Mucosa of stomach (tissue), 1 donor: Measurements from ENCODE around the gene DFFA.
A peak's percentile ranks its signal among the peaks of the same experiment; 100 is the strongest.
"Not testable (repeated sequence)": the region's sequence is repeated elsewhere in the genome, so short reads cannot be mapped to it uniquely, and the experiment has no call there.

Experiments used
- H3K27me3 ChIP-seq: one replicate; pipeline ENCODE4 v1.7.0; 2013; ENCODE audit warnings: mild to moderate bottlenecking, low read length; ENCODE audit not compliant: control insufficient read depth, insufficient read depth
- H3K36me3 ChIP-seq: one replicate; pipeline ENCODE4 v1.7.0; 2013; ENCODE audit warnings: low read length; ENCODE audit not compliant: control insufficient read depth, insufficient read depth
- H3K4me1 ChIP-seq: one replicate; pipeline ENCODE4 v1.7.0; 2013; ENCODE audit warnings: mild to moderate bottlenecking, low read length; ENCODE audit not compliant: control insufficient read depth, insufficient read depth
- H3K4me3 ChIP-seq: one replicate; pipeline ENCODE4 v1.7.0; 2013; ENCODE audit warnings: low read length
- H3K9ac ChIP-seq: one replicate; pipeline ENCODE4 v1.7.0; 2013; ENCODE audit warnings: mild to moderate bottlenecking, low read length, moderate library complexity
- H3K9me3 ChIP-seq: one replicate; pipeline ENCODE4 v1.7.0; 2013; ENCODE audit warnings: mild to moderate bottlenecking, low read length, moderate library complexity; ENCODE audit not compliant: control insufficient read depth
- donor health status: Pancreatic carcinoma.

The DFFA gene

DNA sequence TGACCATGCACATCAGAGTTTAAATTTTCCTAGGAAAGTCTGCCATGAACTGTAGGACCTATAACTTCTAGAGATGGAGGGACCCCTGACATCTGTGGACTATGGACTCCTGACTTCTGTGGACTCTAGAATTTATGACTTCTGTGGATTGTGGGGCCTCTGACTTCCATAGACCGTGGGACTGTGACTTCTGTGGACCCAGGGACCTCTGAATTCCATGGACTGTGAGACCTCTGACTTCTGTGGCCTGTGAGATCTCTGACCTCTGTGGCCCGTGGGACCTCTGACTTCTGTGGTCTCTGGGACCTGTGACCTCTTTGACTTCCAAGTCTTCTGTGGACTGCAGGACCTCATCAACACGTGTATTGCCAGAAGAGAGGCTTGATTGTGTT lies 39.2 kb upstream of the DFFA start:
- H3K4me1 ChIP-seq, result peaks cover 18% of the 10 kb centered on the region

DNA sequence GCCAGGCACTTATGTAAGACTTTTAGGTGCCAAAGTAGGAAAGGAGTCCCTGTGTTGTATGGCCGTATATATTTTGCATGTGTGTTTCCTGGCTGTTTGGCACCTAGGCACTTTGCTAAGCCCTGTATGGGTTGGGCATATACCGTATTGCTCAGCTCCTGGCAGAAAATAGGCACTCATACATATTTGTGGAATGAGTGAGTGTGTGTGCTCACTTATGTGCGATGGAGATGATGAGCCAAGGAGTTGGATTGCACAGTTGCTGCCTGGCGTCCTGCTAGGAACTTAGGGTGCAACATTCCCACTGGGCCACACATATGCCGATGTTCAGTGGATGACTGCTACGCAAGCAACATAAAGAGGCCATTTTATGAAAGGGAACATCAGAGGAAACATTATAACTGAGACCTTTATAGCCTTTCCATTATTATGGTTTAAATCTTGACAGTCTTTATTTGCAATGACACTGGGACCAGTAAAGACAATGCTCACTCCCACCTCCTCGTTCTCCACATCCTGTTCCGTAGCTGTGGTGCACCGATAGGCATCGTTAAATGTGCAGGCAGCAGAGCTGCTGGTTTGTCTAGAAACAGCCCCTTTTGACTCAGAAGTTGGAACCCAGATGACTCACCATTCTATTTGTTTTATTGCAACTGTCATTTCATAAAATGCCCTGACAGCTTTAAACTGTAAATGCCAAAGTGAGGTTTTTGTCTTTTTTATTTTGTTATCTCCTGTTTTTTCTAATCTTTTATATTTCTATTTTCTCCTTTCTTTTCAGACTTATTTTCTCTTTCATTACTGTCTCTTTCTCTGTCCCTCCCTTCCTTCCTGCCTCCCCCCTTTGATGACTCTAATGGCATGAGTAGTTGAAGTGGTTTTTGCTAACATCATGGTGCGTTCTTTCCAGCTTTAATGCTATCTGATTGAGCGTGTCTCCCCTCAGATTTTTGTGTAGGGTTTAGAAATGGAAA lies 38.5 kb upstream of the DFFA start:
- no peak overlapping the region for H3K9ac ChIP-seq
- peaks cover 16% of the 10 kb centered on the region for H3K4me1 ChIP-seq
- no peaks in the 10 kb centered on the region for H3K27me3 ChIP-seq
- no peaks in the 10 kb centered on the region for H3K9me3 ChIP-seq
- no peaks in the 10 kb centered on the region for H3K36me3 ChIP-seq
- H3K4me3 ChIP-seq, result no peak overlapping the region

More for the DNA sequence above, 39.2 kb upstream of the DFFA start:
- H3K9me3 ChIP-seq, result no peaks in the 10 kb centered on the region
- H3K9ac ChIP-seq, result no peak overlapping the region
- H3K36me3 ChIP-seq, result no peaks in the 10 kb centered on the region
- no peaks in the 10 kb centered on the region for H3K27me3 ChIP-seq
- H3K4me3 ChIP-seq, result no peak overlapping the region

DNA sequence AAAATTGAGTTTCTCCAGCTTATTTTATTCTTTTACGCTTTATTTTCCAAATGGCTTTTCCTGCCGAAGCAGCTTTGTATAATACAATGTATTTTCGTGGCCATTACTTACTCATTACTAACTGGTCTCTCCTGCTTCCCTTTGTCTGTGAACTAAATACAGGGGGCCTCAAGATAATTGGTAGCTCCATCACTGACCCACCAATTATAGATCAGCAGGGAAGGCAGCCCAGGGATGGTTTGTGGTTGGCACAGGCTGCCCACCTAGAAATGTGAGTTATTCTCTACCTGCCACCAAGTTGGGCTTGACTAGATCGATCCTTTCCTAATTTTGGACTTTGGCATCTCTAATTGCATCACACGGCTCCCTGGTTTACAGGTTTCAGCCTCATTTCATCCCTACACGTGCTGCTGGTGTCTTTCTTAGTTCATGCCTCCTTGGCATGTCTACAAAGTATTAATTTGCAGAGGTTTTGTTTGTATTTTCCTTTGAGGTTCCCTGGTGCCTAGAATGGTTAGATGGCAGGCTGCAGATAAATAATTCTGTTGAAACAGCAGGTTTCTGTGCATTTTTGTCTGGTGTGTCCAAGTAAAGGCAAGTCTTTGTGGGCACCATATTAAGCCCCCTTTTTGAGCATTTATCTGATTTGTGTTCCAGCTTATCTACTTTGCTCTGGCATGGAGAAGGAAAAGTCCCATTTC lies 37.6 kb upstream of the DFFA start:
- H3K9me3 ChIP-seq, result no peaks in the 10 kb centered on the region
- H3K27me3 ChIP-seq, result no peaks in the 10 kb centered on the region
- H3K36me3 ChIP-seq, result no peaks in the 10 kb centered on the region
- no peak overlapping the region for H3K4me3 ChIP-seq
- peak overlapping the region; percentile 8 for H3K9ac ChIP-seq
- peaks cover 16% of the 10 kb centered on the region for H3K4me1 ChIP-seq

DNA sequence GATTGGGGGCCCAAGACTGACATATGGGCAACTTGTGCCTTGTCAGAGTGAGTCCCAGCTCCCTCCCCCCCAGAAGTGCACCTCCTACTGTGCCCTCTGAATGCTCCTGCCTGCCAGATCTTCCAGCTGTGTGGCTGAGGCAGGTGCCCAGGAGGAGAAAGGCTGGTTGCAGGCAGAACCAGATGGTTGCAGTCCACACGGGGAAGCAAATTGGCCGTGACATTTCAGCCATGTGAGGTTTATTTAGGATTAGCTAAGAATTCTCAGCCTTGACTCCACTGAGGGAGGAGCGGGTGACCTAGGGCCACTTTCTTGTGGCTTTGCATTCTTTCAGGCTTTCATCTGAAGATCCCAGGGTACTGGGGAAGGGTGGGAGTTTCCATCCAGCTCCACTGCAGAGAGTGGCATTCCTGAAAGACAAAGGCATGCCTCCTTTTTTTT lies 36.2 kb upstream of the DFFA start:
- no peaks in the 10 kb centered on the region for H3K36me3 ChIP-seq
- H3K4me1 ChIP-seq, result peaks cover 12% of the 10 kb centered on the region
- H3K4me3 ChIP-seq, result no peak overlapping the region
- no peaks in the 10 kb centered on the region for H3K9me3 ChIP-seq
- no peak overlapping the region for H3K9ac ChIP-seq
- no peaks in the 10 kb centered on the region for H3K27me3 ChIP-seq

DNA sequence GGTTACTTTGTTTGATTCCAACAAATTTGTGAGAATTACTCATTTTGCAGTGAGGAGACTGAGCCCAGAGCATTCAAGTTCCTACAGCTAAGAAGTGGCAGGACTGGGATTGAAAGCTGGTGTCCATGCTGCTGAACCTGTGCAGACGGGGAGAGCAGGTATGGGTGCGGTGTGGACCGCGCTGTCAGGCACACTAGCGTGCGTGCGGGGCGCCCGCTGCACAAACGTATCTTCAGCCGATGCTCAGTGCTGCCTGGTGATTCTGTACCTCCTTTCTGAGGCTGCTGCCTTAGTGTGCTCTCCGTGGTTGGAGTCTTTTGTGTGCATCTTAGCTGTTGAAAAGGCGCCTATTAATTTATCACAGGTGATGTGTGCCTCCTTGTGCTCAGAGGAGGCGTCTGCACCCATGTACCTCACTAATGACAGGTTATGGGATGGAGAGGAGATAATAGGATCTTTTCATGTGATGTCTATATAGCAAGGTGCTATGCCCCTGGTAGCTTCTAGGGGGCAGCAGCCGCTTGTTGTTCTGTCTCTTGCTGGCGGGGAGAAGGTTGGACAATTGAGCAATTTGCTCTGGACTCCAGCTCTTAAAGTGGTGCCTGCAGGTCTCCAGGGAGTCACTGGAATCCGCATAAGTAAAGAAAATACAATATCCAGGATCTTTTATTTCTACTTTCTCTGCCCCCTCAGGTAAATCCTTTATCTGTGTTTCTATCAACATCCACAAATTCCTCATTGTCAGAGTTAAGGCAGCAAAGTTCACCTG lies 35.0 kb upstream of the DFFA start:
- H3K9ac ChIP-seq, result no peak overlapping the region
- no peaks in the 10 kb centered on the region for H3K9me3 ChIP-seq
- H3K27me3 ChIP-seq, result no peaks in the 10 kb centered on the region
- peaks cover 12% of the 10 kb centered on the region for H3K4me1 ChIP-seq
- no peak overlapping the region for H3K4me3 ChIP-seq
- no peaks in the 10 kb centered on the region for H3K36me3 ChIP-seq

DNA sequence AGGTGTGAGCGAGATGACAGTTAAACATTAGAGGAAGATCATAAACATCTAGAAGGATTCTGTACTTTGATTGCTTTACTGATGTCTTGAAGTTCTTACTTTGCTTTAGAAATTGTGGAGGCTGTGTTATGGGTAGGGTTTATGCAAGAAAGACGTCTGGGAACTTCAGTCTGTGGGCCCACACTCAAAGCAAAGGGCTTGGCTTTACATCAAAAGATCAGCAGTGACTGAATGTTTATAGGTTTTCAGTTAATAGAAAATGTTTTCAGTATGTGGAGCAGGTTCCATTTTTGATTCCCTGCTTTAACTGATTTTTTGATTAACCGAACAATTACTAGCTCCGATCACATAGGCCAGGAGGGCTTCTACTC lies 34.3 kb upstream of the DFFA start:
- H3K36me3 ChIP-seq, result no peaks in the 10 kb centered on the region
- H3K9me3 ChIP-seq, result no peaks in the 10 kb centered on the region
- peaks cover 12% of the 10 kb centered on the region for H3K4me1 ChIP-seq
- no peaks in the 10 kb centered on the region for H3K27me3 ChIP-seq
- H3K4me3 ChIP-seq, result no peak overlapping the region
- H3K9ac ChIP-seq, result no peak overlapping the region

DNA sequence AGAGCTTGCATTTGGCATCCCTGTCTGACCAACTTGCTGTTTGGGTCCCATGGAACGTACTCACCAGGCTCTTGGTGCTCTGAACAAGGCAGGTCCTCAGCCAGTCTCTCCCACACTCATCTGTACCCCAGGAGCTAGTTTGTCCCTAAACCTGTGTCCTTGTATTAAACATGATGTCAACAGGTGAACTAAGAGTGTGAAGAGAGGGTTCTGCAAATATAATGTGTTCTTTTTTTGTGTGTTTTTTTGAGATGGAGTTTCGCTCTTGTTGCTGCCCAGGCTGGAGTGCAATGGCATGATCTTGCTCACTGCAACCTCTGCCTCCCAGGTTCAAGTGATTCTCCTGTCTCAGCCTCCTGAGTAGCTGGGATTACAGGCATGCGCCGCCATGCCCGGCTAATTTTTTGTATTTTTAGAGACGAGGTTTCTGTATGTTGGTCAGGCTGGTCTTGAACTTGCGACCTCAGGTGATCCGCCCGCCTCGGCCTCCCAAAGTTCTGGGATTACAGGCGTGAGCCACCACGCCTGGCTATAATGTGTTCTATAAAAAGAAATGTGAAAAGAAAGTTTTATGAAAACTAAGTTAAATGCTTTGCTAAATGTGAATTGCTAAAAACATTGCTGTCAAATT lies 33.8 kb upstream of the DFFA start:
- not testable (repeated sequence) for H3K36me3 ChIP-seq, H3K9ac ChIP-seq, H3K27me3 ChIP-seq, H3K4me3 ChIP-seq, H3K4me1 ChIP-seq, H3K9me3 ChIP-seq

DNA sequence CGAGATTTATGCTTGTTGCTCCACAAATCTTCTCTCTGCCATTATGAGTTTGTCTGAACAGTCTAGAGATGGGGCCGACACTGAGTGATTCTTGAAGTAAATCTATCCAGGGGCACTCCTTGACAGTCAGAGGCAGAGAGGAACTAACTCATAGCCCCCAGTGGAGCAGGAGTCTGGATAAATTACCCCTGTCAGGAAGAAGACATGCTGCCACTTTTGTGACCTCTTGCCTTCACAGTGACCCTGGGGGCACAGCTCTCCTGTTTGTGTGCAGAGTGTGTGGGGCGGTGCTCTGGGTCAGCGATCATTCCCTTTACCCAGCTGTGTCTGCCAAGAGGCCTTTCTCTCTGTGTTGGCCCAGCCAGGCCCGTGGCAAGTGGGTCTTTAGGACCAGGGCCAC lies 31.9 kb upstream of the DFFA start:
- Histone ChIP-seq H3K9ac (no peak overlapping the region), H3K27me3 (no peaks in the 10 kb centered on the region), H3K4me3 (no peak overlapping the region), H3K4me1 (no peaks in the 10 kb centered on the region), H3K36me3 (no peaks in the 10 kb centered on the region), H3K9me3 (no peaks in the 10 kb centered on the region)

DNA sequence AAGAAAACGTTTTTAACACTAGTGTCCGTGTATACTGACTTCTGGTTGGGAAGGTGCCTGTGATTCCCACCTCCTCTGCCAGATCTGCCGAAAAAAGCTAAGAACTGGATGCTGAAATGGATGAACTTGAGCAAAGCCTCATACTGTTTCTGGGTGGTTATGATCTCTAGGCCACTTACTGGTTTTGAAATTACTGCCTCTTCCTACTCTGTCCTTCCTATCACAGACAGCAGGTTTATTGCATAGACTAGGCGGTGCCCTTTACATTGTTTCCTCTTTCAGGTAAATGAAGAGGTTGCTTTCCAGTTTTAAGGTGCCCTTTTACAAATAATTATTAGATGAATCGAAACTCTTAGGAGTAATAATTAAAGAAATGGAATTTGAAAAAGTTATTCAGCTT lies 29.9 kb upstream of the DFFA start:
- no peaks in the 10 kb centered on the region for H3K4me1 ChIP-seq
- no peak overlapping the region for H3K4me3 ChIP-seq
- no peak overlapping the region for H3K9ac ChIP-seq
- no peaks in the 10 kb centered on the region for H3K36me3 ChIP-seq
- H3K9me3 ChIP-seq, result no peaks in the 10 kb centered on the region
- H3K27me3 ChIP-seq, result no peaks in the 10 kb centered on the region

DNA sequence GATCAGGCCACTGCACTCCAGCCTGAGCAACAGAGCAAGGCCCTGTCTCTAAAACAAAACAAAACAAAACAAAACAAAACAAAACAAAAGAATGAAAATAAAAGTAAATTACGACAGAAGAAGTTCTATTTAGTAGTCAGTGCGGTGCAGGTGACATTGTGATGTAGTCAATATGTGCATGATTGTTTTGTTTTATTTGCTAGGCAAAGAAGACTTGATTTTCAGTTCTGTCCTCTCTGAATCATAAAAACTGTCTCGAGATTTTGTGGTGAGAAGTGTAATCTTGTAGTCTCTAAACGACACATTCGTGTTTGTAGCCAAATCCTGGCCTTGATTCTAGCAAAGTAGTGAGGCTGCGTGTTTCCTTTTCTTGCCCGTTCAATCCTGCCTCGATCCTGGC lies 25.9 kb upstream of the DFFA start:
- Histone ChIP-seq H3K4me3 (no peak overlapping the region), H3K27me3 (no peaks in the 10 kb centered on the region), H3K4me1 (peaks cover 17% of the 10 kb centered on the region), H3K9ac (no peak overlapping the region), H3K9me3 (no peaks in the 10 kb centered on the region), H3K36me3 (no peaks in the 10 kb centered on the region)

DNA sequence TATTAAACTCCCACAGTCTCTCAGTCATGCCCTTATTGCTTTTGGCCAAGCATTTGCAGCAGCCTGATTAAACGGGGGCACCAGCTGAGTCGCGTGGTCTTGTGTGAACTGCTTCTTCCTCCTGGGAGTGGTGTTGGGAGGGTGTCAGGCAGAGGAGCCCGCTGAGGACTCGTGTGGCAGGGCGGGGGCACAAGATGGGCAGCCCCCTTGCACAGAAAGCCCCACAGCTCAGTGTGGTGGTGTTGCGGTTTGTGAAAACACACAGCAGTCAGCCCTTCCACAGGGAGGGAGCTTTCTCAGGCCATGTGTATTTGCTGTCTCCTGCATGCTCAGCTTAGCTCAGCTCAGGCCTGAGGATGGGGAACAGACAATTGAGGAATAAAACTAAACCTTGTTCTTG lies 24.8 kb upstream of the DFFA start:
- Histone ChIP-seq H3K36me3 (no peaks in the 10 kb centered on the region), H3K4me1 (peaks cover 17% of the 10 kb centered on the region), H3K9me3 (no peaks in the 10 kb centered on the region), H3K27me3 (no peaks in the 10 kb centered on the region), H3K4me3 (no peak overlapping the region), H3K9ac (no peak overlapping the region)
